ENCODE data around the gene TPI1.
A peak's percentile ranks its signal among the peaks of the same experiment; 100 is the strongest.
"Not testable (repeated sequence)": the region's sequence is repeated elsewhere in the genome, so short reads cannot be mapped to it uniquely, and the experiment has no call there.

The TPI1 gene

GRCh38 chr12:6847676-6848075 lies 19.7 kb upstream of the TPI1 start:
- DNase-seq (ENCODE audit: low read depth) = no peak

GRCh38 chr12:6849427-6849826 lies 17.9 kb upstream of the TPI1 start:
- no peak for DNase-seq (ENCODE audit: low read depth)

DNA sequence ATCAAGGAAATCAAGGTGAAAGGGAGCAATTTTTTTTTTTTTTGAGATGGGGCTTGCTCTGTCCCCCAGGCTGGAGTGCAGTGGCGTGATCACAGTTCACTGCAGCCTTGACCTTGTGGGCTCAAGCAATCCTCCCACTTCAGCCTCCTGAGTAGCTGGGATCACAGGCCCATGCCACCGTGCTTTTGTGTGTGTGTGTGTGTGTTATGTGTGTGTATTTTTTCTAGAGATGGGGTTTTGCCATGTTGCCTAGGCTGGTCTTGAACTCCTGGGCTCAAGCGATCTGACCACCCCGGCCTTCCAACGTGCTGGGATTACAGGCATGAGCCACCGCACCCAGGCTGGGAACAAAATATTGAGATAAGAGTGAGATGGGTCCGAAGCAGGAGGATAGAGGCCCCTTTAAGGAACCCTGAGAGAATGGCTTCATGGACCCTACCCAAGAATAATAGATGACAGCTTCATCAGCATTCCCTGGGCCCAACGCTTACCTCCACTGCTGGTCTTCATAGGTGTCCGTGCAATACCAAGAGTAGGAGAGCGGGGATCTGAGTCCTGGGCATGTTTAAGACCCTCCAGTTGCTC lies 17.3 kb upstream of the TPI1 start:
- no peak for DNase-seq (ENCODE audit: low read depth)

DNA sequence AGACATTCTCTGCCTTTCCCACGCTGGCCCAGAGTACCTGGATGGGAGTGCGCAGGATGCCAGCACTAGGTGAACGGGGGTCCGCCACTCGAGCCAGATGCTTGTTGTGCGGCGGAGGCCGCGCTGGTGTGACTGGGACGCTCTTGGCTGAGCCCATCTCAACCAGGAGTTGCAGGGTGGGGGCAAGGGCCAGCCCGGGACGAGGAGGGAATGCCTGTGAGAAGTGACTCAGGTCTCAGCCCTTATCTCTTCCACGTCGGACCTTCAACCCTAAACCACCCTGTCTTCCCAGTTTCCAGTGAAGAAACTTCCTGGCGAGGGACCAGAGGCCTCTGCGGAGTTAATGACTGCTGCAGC lies 16.6 kb upstream of the TPI1 start:
- no peak for DNase-seq (ENCODE audit: low read depth)

GRCh38 chr12:6851153-6851920 lies 16.0 kb upstream of the TPI1 start, which contains the start of gene CDCA3:
Gene CDCA3, minus strand, starts transcription at chr12:6851286. Its CDS starts 334 bp downstream, at chr12:6850952.
- peak; percentile 75 for DNase-seq (ENCODE audit: low read depth)

DNA sequence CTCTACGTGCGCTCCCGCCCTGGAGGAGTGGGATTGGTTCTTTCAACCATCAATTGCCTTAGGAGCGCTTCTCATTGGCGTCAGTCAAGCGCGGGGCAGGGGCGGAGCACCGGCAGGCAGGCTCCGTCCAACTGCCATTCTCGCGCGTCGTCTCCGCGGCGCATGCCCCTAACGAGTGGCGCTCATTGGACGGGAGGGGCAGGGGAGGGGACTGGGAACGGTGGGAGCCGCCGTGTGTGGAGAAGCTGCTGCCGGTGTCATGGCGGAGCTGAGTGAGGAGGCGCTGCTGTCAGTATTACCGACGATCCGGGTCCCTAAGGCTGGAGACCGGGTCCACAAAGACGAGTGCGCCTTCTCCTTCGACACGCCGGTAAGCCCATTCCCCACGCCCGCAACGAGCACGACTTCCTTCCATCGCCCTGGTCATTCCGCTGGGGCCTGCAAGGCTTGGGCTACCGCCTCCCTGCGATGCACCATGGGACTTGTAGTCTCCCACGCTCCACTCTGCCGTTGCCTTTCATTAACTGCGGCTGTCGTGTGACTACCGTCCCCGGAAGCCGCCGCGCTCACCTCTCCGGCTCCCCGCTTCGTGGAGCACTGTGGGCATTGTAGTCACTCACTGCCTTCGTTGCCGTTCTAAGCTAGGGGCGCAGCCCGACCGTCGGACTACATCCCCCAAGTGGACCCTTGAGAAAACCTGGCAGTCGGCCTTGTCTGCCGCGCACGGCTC lies 15.2 kb upstream of the TPI1 start, which contains the start of gene USP5:
Gene USP5, plus strand, starts transcription at position 230 of the 730 bp plus-strand sequence. Its CDS starts 30 bp downstream, at position 260.
- peak; percentile 88 for DNase-seq (ENCODE audit: low read depth)

- no peak for DNase-seq (ENCODE audit: low read depth)
These were observed 14.5 kb upstream of the TPI1 start for GRCh38 chr12:6852651-6853354.

GRCh38 chr12:6853626-6854025 lies 13.7 kb upstream of the TPI1 start:
- DNase-seq (ENCODE audit: low read depth) = no peak

- no peak for DNase-seq (ENCODE audit: low read depth)
These were observed 13.3 kb upstream of the TPI1 start for GRCh38 chr12:6854036-6854435.

DNA sequence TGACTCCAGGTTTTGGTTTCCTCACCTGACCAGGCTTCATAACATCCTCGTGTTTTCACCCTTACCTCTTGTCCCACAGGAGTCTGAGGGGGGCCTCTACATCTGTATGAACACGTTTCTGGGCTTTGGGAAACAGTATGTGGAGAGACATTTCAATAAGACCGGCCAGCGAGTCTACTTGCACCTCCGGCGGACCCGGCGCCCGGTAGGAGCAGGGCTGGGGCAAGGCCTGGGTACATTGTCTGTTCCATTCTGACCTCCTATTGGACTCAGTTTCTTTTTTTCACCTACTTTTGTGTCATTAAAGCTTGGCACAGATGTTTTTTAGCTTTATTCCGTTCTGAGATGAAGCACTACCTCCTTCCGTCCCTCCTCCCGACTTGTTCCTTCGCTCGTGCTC lies 12.0 kb upstream of the TPI1 start:
- DNase-seq (ENCODE audit: low read depth) = no peak

DNA sequence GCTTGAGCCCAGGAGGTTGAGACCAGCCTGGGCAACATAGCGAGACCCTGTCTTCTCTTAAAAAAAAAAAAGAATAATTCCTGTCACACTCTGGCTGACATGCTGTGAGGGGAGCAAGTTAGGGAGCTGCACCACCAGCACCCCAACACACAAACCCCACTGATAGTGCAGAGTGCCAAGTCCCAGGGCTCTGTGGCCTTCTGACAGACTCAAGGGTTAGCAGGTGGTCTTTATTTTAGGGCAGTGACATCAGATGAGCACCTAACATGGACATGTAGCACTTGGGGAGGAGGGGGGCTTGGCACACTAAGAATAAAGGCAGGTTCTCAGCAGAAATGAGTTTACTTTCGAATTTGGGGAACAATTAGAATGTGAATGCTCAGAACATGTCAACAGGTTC lies 8.5 kb upstream of the TPI1 start:
- no peak for DNase-seq (ENCODE audit: low read depth)

- no peak for DNase-seq (ENCODE audit: low read depth)
These were observed 7.2 kb upstream of the TPI1 start for GRCh38 chr12:6860116-6860515.

GRCh38 chr12:6860942-6861341 lies 6.4 kb upstream of the TPI1 start:
- no peak for DNase-seq (ENCODE audit: low read depth)

GRCh38 chr12:6861391-6861790 lies 5.9 kb upstream of the TPI1 start:
- DNase-seq (ENCODE audit: low read depth) = no peak

GRCh38 chr12:6863033-6863432 lies 4.3 kb upstream of the TPI1 start:
- DNase-seq (ENCODE audit: low read depth) = no peak

DNA sequence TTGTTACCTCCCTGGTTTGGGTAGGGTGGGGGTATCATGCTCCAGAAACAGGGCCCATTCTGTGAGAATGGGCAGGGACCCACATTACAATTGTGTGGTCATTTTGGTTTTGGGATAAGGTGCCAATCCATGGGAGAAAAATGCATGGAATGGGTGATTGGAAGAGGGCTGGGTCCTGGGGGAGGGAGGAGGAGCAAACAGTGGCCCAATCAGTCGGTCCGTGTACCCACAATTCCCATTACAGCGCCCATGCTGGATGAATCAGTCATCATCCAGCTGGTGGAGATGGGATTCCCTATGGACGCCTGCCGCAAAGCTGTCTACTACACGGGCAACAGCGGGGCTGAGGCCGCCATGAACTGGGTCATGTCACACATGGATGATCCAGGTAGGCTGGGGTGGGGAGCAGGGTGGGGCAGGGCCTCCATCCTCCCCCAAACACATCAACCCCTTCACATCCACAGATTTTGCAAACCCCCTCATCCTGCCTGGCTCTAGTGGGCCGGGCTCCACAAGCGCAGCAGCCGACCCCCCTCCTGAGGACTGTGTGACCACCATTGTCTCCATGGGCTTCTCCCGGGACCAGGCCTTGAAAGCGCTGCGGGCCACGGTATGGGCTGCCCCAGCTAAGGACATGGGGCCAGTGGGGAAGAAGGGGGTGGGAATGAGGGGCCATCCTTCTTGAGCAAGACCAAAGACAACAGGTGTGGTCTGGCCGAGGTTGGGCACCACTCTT lies 3.6 kb upstream of the TPI1 start:
- DNase-seq (ENCODE audit: low read depth) = no peak

- not testable (repeated sequence) for DNase-seq (ENCODE audit: low read depth)
These were observed 2.0 kb upstream of the TPI1 start for GRCh38 chr12:6865307-6865706.

DNA sequence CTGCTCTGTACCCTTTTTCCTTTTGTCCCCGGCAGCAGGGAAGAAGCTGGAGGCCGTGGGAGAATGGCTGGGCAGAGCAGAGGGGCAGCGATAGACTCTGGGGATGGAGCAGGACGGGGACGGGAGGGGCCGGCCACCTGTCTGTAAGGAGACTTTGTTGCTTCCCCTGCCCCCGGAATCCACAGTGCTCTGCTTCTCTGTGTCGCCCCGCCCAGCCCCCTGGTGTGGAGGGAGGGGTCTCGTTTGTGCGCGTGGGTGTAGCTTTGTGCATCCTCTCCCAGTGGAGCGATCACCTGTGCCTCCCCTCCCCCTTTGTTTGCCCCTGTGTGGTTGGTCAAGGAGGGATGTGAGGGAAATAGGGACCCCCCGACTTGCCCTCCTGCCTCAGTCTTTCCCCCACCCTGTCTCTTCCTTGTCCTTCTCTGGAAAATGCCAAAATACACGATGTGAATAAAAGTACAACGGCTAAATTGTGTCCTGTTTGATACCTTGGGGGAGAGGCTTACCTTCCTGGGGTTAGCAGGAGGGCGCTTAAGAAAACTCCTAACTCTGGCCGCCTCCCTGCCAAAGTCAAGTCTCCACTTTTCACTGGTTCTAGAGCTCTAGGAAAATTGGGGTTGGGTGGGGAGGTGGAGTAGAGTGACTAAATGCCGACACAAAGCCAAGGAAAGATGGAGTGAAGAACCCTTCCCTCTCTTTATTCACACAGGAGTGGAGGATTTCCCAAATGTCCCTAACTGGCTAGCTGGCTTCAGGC lies 990 bp upstream of the TPI1 start:
- no peak for DNase-seq (ENCODE audit: low read depth)

- DNase-seq (ENCODE audit: low read depth) = no peak
These were observed 365 bp upstream of the TPI1 start for GRCh38 chr12:6866920-6867412.

DNA sequence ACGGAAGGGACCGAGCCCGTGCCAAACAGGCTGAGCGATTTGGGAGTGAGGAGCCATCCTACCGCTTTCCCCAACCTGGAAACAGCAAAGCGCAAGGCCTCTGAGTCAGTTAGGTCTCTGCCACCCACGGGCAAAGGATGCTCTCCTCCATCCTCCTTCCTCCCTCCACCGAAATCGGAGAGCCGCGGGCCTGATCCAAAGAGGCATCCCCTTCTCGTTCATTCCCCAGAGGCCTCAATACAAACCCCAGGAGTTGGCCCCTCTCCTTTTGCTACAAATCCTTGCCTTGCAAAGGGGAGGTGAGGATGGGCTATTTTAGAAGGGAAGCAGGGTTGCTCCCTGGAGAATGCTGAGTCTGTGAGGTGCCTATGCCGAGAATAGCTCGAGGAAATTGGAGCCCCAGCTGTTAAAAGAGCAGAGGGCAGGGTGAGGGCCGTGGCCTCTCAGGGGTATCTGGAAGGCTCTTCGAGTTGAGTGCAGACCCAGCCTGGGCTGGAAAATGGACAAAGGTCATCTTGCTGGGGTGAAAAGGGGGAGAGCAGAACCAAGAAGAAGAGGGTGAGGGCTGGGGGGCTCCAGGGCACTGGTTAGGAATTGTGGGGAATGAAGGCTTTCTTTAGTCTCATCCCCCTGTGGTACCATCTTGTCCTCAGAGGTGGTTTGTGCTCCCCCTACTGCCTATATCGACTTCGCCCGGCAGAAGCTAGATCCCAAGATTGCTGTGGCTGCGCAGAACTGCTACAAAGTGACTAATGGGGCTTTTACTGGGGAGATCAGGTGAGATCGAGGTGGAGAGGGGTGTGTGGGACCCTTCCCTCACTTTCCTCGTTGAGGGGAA lies 1.1 kb downstream of the TPI1 start:
- no peak for DNase-seq (ENCODE audit: low read depth)
